ENCODE measurements around the gene LOXL3.

DNA sequence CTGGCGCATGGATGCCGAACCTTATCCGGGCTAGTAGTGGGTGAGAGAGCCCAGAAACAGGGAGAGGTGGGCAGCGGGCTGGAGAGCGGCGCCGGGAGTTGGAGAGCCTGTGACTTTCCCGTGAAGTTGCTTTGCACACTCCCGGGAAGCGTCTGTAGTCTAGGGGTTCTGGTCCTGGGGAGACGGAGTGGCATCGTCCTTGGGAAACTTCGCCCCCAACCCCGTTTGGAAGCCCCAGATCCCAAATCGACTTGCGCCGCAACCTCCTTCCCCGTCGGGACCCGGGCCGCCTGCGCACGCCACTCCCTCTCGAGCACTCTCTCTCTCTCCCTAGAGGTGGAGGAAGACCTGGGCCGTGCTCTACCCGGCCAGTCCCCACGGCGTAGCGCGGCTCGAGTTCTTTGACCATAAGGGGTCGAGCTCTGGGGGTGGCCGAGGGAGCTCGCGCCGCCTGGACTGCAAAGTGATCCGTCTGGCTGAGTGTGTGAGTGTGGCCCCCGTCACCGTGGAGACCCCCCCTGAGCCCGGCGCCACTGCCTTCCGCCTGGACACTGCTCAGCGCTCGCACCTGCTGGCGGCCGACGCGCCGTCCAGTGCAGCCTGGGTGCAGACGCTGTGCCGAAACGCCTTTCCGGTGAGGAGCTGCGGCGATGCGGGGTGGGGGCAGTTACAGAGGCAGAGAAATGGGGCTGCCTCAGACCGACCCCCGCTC lies 1.2 kb upstream of the LOXL3 start:
- TF ChIP-seq YY1 (IDR thresholded peaks at IDR 0.05; ENCODE audit: insufficient read depth, insufficient read length) (no peak), ZNF274 (IDR thresholded peaks at IDR 0.05; ENCODE audit: low read depth, low read length) (no peak)

All from NT2/D1 (cell line).